Measurements from ENCODE around the gene TFPI2. TPM values are rescaled to one million over a fixed set of nuclear protein-coding genes. Genes with fewer than 3 reads are reported as not detected.

The TFPI2 gene
- total RNA-seq, 2 experiments from 2014 or later: not detected

DNA sequence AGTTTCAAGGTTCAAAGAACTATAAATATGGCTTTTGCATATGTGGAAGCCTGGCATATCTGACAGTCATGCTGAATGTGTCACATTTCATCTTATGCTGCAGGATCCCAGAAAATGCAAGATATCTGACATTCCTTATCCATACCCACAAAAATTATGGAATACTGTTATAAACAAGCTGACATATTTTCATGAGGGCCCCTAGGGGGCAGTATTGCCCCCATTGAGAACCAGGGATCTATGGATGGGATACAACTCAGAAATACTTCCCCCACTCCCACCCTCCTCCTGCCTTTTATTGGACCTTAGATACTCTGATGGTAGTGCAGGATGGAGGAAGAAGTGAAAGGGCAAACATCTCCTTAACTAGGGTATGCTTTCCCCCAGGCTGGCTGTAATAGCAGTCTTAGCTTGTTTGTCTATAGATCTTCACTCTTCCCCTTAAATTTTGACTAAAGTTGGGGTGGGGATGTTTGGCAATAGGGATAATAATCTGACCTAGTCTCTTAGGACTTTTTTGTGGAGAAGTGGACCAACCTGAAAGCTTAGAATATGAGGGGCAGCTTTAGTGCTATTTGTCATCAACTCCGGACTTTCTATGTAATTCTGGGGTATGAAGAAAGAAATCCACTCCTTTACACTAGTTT is 12.3 kb upstream of the TFPI2 start:
- Mint-ChIP-seq H3K4me3 (no peak overlapping the region), H3K27me3 (peaks cover 11% of the 10 kb centered on the region), H3K9me3 (ENCODE audit: low read depth) (no peaks in the 10 kb centered on the region), H3K27ac (no peak overlapping the region), H3K36me3 (ENCODE audit: low read depth) (no peaks in the 10 kb centered on the region), H3K4me1 (no peaks in the 10 kb centered on the region)
- ATAC-seq: no peak
- CTCF ChIA-PET: interaction anchor here (0.7 to 1.0 kb wide), 7 partner anchors 12 to 299 kb away, joined by 3 to 7 read pairs (median 3); partner anchors contain the start of gene GNG11
- DNase-seq: peak; percentile 25
- intact Hi-C loops (cut with DNase I, micrococcal nuclease): loop anchor here (1.0 to 5.0 kb wide), 3 partner anchors 184 to 494 kb away; no protein-coding TSS in a partner anchor
- POLR2A ChIA-PET: no interaction called here

DNA sequence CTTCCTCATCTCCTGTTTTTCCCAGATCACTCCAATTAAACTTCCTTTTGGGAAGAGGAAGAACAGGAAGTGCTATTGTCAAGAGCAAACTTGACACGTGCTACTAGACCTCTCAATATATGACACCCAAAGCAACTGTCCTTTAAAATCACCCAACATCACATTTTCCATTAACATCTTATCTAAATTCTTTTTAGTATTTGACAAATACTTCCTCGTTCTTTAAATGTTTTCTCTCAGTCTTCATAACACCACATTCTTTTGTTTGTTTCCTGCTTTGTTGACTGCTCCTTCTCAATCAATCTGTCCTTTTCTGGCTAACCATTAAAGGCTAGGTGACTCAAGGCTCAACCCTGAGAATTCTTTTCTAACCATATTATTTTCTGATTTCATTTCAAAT is 7.1 kb upstream of the TFPI2 start:
- intact Hi-C loops (cut with DNase I, micrococcal nuclease): no loop called here
- ATAC-seq (no peak), DNase-seq (no peak)
- no peaks in the 10 kb centered on the region for H3K36me3 Mint-ChIP-seq (ENCODE audit: low read depth)
- ChIA-PET CTCF (interaction anchor here (0.6 to 1.6 kb wide), 2 partner anchors 10 to 184 kb away, joined by 3 to 4 read pairs; no protein-coding TSS in a partner anchor), POLR2A (no interaction called here)
- no peak overlapping the region for H3K27ac Mint-ChIP-seq
- H3K27me3 Mint-ChIP-seq: peaks cover 24% of the 10 kb centered on the region
- H3K4me3 Mint-ChIP-seq: no peak overlapping the region
- no peaks in the 10 kb centered on the region for H3K9me3 Mint-ChIP-seq (ENCODE audit: low read depth)
- no peaks in the 10 kb centered on the region for H3K4me1 Mint-ChIP-seq

DNA sequence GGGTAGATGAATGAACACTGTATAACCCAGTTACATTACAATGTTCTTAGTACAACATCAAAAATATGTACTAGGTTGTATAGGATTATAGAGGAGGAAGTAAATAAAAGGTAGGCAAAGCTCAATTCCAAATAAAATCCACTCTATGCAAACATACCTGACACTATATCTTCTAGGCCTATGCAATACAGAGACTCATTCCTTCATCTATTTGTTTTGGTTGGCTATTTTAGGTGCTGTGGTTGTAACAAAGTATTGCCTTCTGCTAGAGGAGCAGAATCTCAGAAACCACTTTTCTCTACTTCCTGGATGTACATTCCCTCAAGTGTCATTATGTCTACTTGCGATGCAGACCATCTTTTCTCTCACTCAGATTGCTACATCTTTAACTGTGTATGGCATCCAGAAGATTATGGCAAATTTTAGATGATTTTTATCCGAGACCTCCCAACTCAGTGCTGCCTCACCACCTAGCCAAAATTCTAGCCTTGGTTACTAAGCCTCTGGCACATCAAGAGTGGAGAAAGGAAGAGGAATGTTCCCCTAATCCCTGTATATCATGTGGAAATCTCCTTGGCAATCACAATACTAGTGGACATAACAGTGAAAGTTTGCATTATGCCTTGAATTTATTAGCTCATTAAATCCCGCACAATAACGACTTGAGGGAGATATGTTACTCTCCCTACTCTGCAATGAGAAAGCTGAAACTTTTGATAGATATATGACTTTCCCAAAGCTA is 5.5 kb upstream of the TFPI2 start:
- ATAC-seq (no peak), DNase-seq (no peak)
- H3K4me3 Mint-ChIP-seq: no peak overlapping the region
- POLR2A ChIA-PET: no interaction called here
- intact Hi-C loops (cut with DNase I, micrococcal nuclease): no loop called here
- H3K36me3 Mint-ChIP-seq (ENCODE audit: low read depth): no peaks in the 10 kb centered on the region
- H3K9me3 Mint-ChIP-seq (ENCODE audit: low read depth): no peaks in the 10 kb centered on the region
- CTCF ChIA-PET: interaction anchor here (0.6 to 1.1 kb wide), 2 partner anchors 188 to 793 kb away, joined by 3 read pairs; no protein-coding TSS in a partner anchor
- no peak overlapping the region for H3K27ac Mint-ChIP-seq
- peaks cover 33% of the 10 kb centered on the region for H3K27me3 Mint-ChIP-seq
- H3K4me1 Mint-ChIP-seq: no peaks in the 10 kb centered on the region

DNA sequence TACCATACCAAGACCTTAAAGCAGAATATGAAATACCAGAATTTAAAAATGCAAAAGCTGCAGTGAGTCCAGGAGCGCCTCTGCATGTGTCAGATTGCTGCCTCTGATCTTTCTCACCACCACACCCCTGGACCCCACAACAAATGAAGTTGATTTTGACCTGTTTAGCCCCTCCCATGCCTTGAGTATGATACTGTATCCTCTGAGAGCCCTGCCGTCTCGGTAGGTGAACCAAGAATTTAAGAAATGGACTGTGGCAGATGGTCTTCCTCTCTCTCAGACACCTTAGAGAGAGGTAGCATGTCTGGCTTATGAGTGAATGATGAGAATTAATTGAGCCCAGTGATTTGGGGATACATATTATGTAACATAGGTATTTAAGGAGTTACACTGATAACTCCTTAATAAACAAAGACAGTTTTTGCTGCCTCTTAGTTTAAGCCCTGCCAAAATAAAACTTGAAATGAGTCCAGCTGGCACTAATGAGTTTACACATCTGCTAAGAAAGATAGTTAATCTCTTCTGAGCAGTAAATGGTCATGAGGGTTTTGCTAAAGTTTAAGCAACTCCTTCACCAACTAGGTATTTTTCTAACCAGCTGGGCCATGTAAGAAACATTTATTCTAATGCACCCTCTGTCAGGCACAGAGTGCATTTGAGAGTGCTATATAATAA is 4.5 kb upstream of the TFPI2 start:
- H3K9me3 Mint-ChIP-seq (ENCODE audit: low read depth): no peaks in the 10 kb centered on the region
- H3K27ac Mint-ChIP-seq: no peak overlapping the region
- ChIA-PET CTCF (no interaction called here), POLR2A (no interaction called here)
- DNase-seq: no peak
- peaks cover 37% of the 10 kb centered on the region for H3K27me3 Mint-ChIP-seq
- intact Hi-C loops (cut with DNase I, micrococcal nuclease): no loop called here
- peaks cover 3% of the 10 kb centered on the region for H3K4me1 Mint-ChIP-seq
- H3K36me3 Mint-ChIP-seq (ENCODE audit: low read depth): no peaks in the 10 kb centered on the region
- no peak for ATAC-seq
- no peak overlapping the region for H3K4me3 Mint-ChIP-seq

DNA sequence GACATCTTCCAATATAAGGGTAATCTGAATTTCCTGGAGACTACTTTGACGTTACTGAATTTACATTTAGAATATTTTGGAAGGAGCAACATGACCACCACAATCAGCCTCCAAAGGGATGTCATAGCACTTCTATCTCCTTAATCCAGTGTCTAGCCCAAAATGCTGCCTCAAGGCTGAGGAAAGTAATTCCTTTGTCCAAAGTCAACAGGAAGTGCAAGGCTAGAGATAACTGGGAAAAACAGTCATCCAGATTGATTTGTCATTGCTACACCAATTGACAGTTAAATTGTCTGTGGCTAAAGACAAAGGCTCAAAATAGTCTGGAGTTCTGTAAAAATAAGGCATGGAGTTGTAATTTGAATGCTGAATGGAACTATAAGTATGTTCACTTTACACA is 3.9 kb upstream of the TFPI2 start:
- Mint-ChIP-seq H3K27ac (no peak overlapping the region), H3K36me3 (ENCODE audit: low read depth) (no peaks in the 10 kb centered on the region), H3K9me3 (ENCODE audit: low read depth) (no peaks in the 10 kb centered on the region), H3K4me3 (no peak overlapping the region), H3K4me1 (peaks cover 9% of the 10 kb centered on the region), H3K27me3 (peaks cover 38% of the 10 kb centered on the region)
- intact Hi-C loops (cut with DNase I, micrococcal nuclease): no loop called here
- POLR2A ChIA-PET: no interaction called here
- no peak for ATAC-seq
- DNase-seq: no peak
- CTCF ChIA-PET: no interaction called here

DNA sequence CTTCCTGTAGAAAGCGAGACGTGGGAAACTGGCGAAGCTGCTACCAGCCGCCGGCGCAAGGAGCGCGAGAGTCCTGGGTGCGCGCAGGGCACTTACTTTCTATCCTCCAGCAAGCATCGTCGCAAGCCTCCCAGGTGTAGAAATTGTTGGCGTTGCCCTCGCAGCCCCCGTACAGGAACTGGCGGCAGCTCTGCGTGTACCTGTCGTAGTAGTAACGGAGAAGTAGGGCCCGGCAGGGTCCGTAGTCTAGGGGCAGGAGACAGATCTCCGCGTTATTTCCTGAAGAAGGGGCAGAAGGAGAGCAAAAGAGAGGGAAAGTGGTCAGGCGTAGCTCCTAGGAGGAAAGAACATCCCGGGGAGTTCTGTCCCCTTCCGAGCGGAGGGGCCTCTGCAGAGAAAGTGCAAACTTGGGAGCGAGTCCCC is 501 bp downstream of the TFPI2 start:
- Mint-ChIP-seq H3K9me3 (ENCODE audit: low read depth) (no peaks in the 10 kb centered on the region), H3K36me3 (ENCODE audit: low read depth) (no peaks in the 10 kb centered on the region), H3K27ac (no peak overlapping the region), H3K4me3 (peak overlapping the region; percentile 32), H3K27me3 (peaks cover 46% of the 10 kb centered on the region), H3K4me1 (peaks cover 9% of the 10 kb centered on the region)
- ATAC-seq (peak; percentile 51), DNase-seq (peak; percentile 32)
- ChIA-PET POLR2A (no interaction called here), CTCF (interaction anchor here (0.7 to 1.1 kb wide), 2 partner anchors 19 to 649 kb away, joined by 3 read pairs; no protein-coding TSS in a partner anchor)
- intact Hi-C loops (cut with DNase I, micrococcal nuclease): no loop called here

DNA sequence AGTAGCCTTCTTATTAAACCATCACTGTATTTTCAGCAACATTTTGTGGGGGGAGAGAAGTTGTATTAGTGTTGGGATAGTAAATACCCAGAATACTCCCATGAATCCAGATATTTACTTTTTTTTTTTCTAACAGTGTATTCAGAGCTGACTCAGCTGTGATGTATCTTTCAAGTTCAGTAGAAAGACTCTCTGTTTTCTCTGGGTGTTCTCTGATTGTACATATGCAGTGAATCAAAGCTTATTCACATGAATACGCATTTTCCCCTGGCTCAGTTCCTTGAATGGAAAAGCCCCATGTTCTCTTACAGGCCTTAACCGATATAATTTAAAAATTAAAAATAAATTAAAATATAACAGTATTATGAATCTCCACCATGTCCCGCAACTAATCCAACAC is 1.3 kb downstream of the TFPI2 start:
- ATAC-seq: no peak
- Mint-ChIP-seq H3K4me3 (no peak overlapping the region), H3K4me1 (peaks cover 9% of the 10 kb centered on the region), H3K27ac (no peak overlapping the region), H3K27me3 (peaks cover 45% of the 10 kb centered on the region), H3K36me3 (ENCODE audit: low read depth) (no peaks in the 10 kb centered on the region), H3K9me3 (ENCODE audit: low read depth) (no peaks in the 10 kb centered on the region)
- CTCF ChIA-PET: interaction anchor here (0.6 to 1.1 kb wide), 2 partner anchors 18 to 711 kb away, joined by 3 read pairs; no protein-coding TSS in a partner anchor
- no peak for DNase-seq
- intact Hi-C loops (cut with DNase I, micrococcal nuclease): no loop called here
- POLR2A ChIA-PET: no interaction called here

DNA sequence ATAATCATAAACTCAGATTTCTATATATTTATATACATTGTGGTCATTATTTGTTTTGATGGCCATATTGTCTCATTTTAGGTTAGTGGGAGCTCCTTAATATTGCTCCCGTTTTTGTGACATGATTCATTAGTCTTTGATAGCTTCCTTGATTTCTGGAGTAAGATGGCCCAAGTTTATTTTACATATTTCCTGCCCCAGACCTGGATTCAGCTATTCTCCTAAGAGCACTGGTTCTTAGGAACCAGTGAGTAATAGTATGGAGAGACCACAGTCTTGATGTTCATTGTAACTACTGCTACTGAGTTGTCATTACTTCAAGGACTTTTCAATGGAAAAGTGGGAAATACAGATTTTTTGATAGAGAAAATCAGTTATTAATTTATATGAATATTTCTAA is 6.0 kb downstream of the TFPI2 start:
- DNase-seq: no peak
- ATAC-seq: no peak
- H3K9me3 Mint-ChIP-seq (ENCODE audit: low read depth): peaks cover 4% of the 10 kb centered on the region
- intact Hi-C loops (cut with DNase I, micrococcal nuclease): no loop called here
- no peak overlapping the region for H3K27ac Mint-ChIP-seq
- POLR2A ChIA-PET: no interaction called here
- H3K27me3 Mint-ChIP-seq: peaks cover 19% of the 10 kb centered on the region
- no peak overlapping the region for H3K4me3 Mint-ChIP-seq
- no peaks in the 10 kb centered on the region for H3K36me3 Mint-ChIP-seq (ENCODE audit: low read depth)
- H3K4me1 Mint-ChIP-seq: peaks cover under 1% of the 10 kb centered on the region
- CTCF ChIA-PET: no interaction called here

DNA sequence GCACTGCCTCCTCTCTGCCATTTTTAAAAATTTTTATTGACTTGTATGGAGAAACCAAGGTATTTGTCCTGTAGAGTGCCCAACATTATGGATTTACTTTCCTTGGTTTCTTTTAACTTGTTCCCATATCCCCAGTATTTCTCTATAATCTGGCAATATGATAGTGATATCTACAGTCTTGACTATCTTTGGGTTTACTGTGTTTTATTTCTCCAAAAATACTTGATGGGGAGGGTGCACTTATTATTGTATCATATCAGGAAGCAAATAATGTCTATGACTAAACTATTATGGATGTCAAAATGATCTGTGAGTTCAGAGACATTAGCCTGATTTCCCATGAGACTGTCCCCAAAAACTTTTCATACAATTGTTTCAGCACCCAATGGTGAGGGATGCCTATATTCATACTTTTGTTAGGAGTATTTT is 6.6 kb downstream of the TFPI2 start:
- intact Hi-C loops (cut with DNase I, micrococcal nuclease): no loop called here
- ChIA-PET CTCF (no interaction called here), POLR2A (no interaction called here)
- Mint-ChIP-seq H3K4me1 (no peaks in the 10 kb centered on the region), H3K9me3 (ENCODE audit: low read depth) (peaks cover 7% of the 10 kb centered on the region), H3K4me3 (no peak overlapping the region), H3K27ac (no peak overlapping the region), H3K36me3 (ENCODE audit: low read depth) (no peaks in the 10 kb centered on the region), H3K27me3 (peaks cover 14% of the 10 kb centered on the region)
- ATAC-seq (no peak), DNase-seq (no peak)

DNA sequence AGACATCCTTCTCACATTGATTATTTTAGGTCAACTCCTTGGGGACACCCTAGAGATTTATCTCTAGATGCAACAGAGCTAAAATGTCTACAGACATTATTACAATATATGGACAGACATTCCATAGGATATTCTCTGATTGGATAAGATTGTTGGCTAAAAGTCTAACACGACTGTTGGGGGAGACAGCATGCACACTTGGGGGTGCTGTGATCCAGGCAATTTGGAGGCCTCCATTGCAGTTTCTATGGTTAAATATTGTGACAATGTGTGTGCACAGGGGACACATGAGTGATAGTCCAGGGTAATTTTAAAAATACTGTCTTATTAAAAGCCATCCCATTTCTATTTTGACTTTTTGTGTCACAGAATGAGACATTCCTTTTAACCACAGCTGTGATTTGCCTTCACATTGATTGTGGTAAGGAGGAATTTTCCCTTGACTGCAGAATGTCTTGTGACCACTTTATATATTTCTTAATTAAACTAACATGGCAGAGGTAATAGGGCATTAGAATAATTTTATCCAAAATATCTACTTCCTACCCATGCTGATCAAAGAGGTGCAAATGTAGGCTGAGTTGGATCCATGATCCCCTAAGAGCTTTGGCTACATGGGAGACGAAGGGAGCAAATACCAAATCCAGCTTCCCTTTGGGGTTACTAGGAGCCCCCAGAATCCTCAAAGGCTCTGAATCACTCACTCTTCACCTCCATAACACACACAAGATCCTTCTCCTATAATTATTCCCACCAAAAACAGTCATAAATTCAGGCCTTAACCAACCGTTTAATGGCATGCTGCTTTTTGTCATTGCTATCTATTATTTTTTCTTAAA is 7.3 kb downstream of the TFPI2 start:
- intact Hi-C loops (cut with DNase I, micrococcal nuclease): no loop called here
- no peak for ATAC-seq
- POLR2A ChIA-PET: no interaction called here

DNA sequence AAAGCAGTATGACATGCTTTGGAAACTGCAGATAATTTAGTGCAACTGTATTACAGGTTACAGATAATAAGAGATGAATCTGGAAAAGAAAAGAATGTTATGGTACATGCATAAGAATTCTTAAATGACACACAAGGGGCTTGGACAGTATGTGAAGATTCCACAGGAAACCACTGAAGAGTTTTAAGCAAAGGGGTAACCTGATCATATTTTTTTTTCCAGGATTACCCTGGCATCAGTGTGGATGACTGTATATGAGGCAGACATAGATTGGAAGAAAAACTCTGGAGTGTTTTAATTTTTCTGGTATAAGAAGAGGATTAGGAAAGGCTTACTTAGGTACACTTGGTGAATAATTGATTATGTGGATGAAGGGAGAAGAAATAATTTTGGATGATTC is 8.1 kb downstream of the TFPI2 start:
- Mint-ChIP-seq H3K4me1 (no peaks in the 10 kb centered on the region), H3K27me3 (peaks cover 5% of the 10 kb centered on the region), H3K4me3 (no peak overlapping the region), H3K27ac (no peak overlapping the region), H3K36me3 (ENCODE audit: low read depth) (no peaks in the 10 kb centered on the region), H3K9me3 (ENCODE audit: low read depth) (peaks cover 7% of the 10 kb centered on the region)
- no peak for ATAC-seq
- CTCF ChIA-PET: no interaction called here
- intact Hi-C loops (cut with DNase I, micrococcal nuclease): no loop called here
- no peak for DNase-seq
- POLR2A ChIA-PET: no interaction called here

More for the DNA sequence above, 7.3 kb downstream of the TFPI2 start:
- Mint-ChIP-seq H3K4me1 (no peaks in the 10 kb centered on the region), H3K9me3 (ENCODE audit: low read depth) (peaks cover 7% of the 10 kb centered on the region), H3K27ac (no peak overlapping the region), H3K4me3 (no peak overlapping the region), H3K27me3 (peaks cover 11% of the 10 kb centered on the region), H3K36me3 (ENCODE audit: low read depth) (no peaks in the 10 kb centered on the region)
- no peak for DNase-seq
- CTCF ChIA-PET: no interaction called here

Data from activated CD4-positive, alpha-beta T cell treated with anti-CD3 and anti-CD28 coated beads for 36 hours (primary cell).